ENCODE results near the gene TMEM131.

GRCh38 chr2:97734061-97735051, 261.4 kb downstream of the TMEM131 start:
- TF ChIP-seq CTCF (IDR thresholded peaks at IDR 0.05; ENCODE audit: borderline replicate concordance, extremely low read depth, low read length, poor library complexity, severe bottlenecking) (no peak), EZH2 (IDR thresholded peaks at IDR 0.05; ENCODE audit: borderline replicate concordance, low read depth, low read length, severe bottlenecking) (no peak)

Data from DND-41 (cell line).